Osteocyte (in vitro differentiated cells): ENCODE measurements around the gene PPP1R14B. TPM values are rescaled to one million over a fixed set of nuclear protein-coding genes. Genes with fewer than 3 reads are reported as not detected.

Source experiments
- DNase-seq: peaks from one replicate; pipeline ENCODE4 v3.0.0; 2021; ENCODE audit warnings: mixed read lengths; ENCODE audit not compliant: unreplicated experiment; ENCODE audit errors: extremely low spot score
- H3K27ac Mint-ChIP-seq: one replicate; pipeline ENCODE4 v1.8.0; 2021; ENCODE audit warnings: mild to moderate bottlenecking, mixed read lengths; ENCODE audit not compliant: unreplicated experiment
- H3K27me3 Mint-ChIP-seq: one replicate; pipeline ENCODE4 v1.8.0; 2021; ENCODE audit warnings: mixed read lengths; ENCODE audit not compliant: unreplicated experiment
- H3K36me3 Mint-ChIP-seq: one replicate; pipeline ENCODE4 v1.8.0; 2021; ENCODE audit warnings: mixed read lengths; ENCODE audit not compliant: unreplicated experiment
- H3K4me1 Mint-ChIP-seq: one replicate; pipeline ENCODE4 v1.8.0; 2021; ENCODE audit warnings: mixed read lengths; ENCODE audit not compliant: unreplicated experiment
- H3K4me3 Mint-ChIP-seq: one replicate; pipeline ENCODE4 v1.8.0; 2021; ENCODE audit warnings: mild to moderate bottlenecking, moderate library complexity, mixed read lengths; ENCODE audit not compliant: unreplicated experiment
- H3K9me3 Mint-ChIP-seq: one replicate; pipeline ENCODE4 v1.8.0; 2021; ENCODE audit warnings: mixed read lengths; ENCODE audit not compliant: unreplicated experiment
- total RNA-seq: library from RNA; stranded (reverse); gene quantifications from 2 replicates; pipeline ENCODE4 v1.2.1, GENCODE V29; 2021
- TF ChIP-seq, protein P1 (sequence below): fragments of 200-600 bp; sonication (generic); IDR thresholded peaks from 2 replicates; pipeline ENCODE4 v1.5.0; 2021; ENCODE audit warnings: antibody characterized with exemption, mild to moderate bottlenecking, moderate library complexity

PPP1R14B gene
- total RNA-seq, 1 donor from 2014 or later, result 270 TPM

DNA sequence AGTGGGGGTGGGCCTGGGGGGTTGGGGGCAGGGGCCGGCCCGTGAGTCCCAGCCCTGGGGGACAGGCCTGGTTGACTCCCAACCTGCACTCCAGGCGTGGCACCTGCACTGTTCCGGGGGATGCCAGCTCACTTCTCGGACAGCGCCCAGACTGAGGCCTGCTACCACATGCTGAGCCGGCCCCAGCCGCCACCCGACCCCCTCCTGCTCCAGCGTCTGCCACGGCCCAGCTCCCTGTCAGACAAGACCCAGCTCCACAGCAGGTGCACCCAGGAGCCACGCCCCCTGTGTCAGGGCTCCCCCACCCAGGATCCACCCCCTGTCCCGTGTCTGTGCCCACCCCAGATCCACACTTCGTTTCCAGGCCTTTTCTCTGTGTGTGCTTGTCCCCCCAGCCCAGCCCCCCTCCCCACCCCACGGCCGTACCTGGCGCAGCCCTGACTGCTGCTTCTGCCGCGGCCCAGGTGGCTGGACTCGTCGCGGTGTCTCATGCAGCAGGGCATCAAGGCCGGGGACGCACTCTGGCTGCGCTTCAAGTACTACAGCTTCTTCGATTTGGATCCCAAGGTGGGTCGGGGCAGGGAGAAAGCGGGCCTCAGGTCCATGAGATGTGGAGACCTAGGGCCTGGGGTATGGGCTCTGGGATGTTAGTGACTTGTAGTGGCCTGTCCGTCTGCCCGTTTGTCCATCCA lies 35.4 kb downstream of the PPP1R14B start:
- H3K4me1 Mint-ChIP-seq, result peaks cover 7% of the 10 kb centered on the region
- DNase-seq, result no peak
- no peaks in the 10 kb centered on the region for H3K36me3 Mint-ChIP-seq
- TF ChIP-seq, protein P1, sequence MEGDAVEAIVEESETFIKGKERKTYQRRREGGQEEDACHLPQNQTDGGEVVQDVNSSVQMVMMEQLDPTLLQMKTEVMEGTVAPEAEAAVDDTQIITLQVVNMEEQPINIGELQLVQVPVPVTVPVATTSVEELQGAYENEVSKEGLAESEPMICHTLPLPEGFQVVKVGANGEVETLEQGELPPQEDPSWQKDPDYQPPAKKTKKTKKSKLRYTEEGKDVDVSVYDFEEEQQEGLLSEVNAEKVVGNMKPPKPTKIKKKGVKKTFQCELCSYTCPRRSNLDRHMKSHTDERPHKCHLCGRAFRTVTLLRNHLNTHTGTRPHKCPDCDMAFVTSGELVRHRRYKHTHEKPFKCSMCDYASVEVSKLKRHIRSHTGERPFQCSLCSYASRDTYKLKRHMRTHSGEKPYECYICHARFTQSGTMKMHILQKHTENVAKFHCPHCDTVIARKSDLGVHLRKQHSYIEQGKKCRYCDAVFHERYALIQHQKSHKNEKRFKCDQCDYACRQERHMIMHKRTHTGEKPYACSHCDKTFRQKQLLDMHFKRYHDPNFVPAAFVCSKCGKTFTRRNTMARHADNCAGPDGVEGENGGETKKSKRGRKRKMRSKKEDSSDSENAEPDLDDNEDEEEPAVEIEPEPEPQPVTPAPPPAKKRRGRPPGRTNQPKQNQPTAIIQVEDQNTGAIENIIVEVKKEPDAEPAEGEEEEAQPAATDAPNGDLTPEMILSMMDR, result no peak
- no peaks in the 10 kb centered on the region for H3K27me3 Mint-ChIP-seq
- H3K27ac Mint-ChIP-seq, result no peak overlapping the region
- H3K4me3 Mint-ChIP-seq, result no peak overlapping the region
- no peaks in the 10 kb centered on the region for H3K9me3 Mint-ChIP-seq

DNA sequence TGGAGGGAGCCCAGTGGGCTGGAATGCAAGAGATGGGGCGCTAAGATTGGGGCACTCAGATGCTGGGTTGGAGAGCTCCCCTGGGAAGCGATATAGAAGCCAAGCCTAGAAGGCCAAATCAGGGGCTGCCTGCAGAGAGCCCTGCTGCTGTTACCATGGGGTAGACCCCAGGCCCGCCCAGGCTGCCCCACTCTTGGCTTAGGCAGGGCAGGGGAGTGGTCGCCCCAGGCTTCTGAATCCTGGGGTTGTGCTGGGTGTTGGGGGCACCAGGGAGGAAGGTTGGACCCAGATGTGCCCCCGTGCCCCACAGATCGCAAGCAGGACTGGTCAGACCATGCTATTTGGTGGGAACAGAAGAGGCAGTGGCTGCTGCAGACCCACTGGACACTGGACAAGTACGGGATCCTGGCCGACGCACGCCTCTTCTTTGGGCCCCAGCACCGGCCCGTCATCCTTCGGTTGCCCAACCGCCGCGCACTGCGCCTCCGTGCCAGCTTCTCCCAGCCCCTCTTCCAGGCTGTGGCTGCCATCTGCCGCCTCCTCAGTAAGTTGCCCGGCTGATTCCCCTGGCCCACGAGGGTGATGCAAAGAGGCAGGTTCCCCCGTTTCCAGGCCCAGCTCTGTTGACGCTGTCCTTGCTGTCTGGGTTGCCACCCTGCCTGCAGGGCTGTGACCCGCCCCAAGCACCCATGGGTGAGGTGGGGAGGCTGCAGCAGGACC lies 36.3 kb downstream of the PPP1R14B start:
- no peak overlapping the region for H3K27ac Mint-ChIP-seq
- TF ChIP-seq, protein P1, result no peak
- no peaks in the 10 kb centered on the region for H3K27me3 Mint-ChIP-seq
- H3K4me3 Mint-ChIP-seq, result no peak overlapping the region
- DNase-seq, result no peak
- no peaks in the 10 kb centered on the region for H3K36me3 Mint-ChIP-seq
- H3K9me3 Mint-ChIP-seq, result no peaks in the 10 kb centered on the region
- peaks cover 7% of the 10 kb centered on the region for H3K4me1 Mint-ChIP-seq

DNA sequence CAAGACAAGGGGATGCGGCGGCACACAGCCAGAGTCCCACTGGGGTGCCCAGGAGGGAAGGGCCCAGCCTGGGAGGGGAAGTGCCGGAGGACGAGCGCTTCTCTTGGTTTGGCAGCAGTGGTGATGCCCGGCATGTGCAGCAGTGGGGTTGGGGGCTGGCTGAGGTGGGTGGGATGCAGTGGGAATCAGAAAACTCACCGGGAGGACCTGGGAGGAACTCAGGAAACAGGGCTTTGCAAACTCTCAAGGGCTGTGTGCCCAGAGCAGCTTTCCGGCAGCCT lies 37.2 kb downstream of the PPP1R14B start:
- Mint-ChIP-seq H3K36me3 (peaks cover 2% of the 10 kb centered on the region), H3K27ac (no peak overlapping the region), H3K4me1 (peaks cover 10% of the 10 kb centered on the region), H3K4me3 (no peak overlapping the region), H3K9me3 (no peaks in the 10 kb centered on the region), H3K27me3 (no peaks in the 10 kb centered on the region)
- TF ChIP-seq, protein P1, result no peak
- no peak for DNase-seq

DNA sequence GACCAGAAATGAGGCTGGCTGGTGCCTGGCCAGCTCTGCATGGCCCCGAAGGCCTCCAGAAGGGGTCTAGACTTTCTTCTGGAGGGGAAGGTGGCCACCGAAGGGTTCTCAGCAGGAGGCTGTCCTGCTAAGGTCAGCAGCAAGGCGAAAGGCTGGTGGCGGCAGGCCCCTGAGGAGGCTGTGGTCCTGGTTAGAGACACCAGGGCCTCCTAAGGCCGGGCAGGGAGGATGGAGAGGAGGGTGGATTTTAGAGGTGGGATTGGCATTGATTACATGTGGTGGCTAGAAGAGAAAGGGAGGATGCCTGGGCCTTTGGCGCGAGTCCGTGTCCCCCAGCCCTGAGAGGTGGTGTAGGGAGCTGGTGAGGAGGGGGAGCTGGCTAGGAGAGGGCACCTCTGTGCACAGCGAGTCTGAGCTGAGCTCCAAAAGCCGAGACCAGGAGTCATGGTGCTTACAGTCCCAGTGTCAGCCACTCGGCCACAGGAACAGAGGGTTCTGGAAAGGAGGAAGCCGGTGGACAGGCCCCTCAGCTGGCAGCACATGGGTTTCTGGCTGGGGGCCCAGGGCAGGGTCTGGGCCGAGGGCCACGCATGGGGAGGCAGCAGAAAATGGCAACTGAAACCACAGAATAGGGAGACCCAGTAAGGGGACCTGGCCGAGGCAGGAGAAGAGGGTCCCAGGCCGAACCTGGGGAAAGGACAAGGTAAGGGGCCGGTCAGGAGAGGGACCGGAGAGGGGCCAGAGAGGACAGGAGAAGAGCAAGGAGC lies 37.8 kb downstream of the PPP1R14B start:
- Mint-ChIP-seq H3K9me3 (no peaks in the 10 kb centered on the region), H3K36me3 (peaks cover 7% of the 10 kb centered on the region), H3K27me3 (no peaks in the 10 kb centered on the region), H3K4me1 (peaks cover 15% of the 10 kb centered on the region), H3K4me3 (no peak overlapping the region), H3K27ac (no peak overlapping the region)
- TF ChIP-seq, protein P1, result no peak
- DNase-seq, result no peak
